Measurements from ENCODE around the gene ATP8A1. TPM values are rescaled to one million over a fixed set of nuclear protein-coding genes. Genes with fewer than 3 reads are reported as not detected.

The ATP8A1 gene
- total RNA-seq, 1 experiment from 2014 or later: 0.80 TPM

DNA sequence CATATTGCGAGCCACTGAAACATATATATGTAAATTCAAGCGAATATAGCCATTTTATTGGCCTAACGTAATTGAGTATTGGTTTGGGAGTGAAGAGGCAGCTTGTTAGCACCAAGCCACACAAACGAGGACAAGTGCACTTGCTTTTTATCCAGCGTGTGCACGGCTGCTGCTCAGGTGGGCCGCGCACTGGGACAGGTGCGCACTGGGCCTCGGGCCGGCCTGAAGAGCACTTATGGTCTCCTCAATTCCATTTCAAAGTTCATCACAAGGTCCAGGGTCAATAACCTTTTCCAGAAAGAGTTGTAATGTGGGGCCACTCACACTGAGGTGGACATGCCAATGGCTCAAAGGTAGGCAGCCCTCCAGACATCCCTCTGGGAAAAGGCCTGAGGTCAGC, 95.9 kb downstream of the ATP8A1 start:
- no peak for ATAC-seq
- ChIA-PET POLR2A (no interaction called here), CTCF (no interaction called here)
- no peaks in the 10 kb centered on the region for H3K4me1 ChIP-seq (ENCODE audit: control insufficient read depth, insufficient read depth, low read length)
- TF ChIP-seq, protein P1, sequence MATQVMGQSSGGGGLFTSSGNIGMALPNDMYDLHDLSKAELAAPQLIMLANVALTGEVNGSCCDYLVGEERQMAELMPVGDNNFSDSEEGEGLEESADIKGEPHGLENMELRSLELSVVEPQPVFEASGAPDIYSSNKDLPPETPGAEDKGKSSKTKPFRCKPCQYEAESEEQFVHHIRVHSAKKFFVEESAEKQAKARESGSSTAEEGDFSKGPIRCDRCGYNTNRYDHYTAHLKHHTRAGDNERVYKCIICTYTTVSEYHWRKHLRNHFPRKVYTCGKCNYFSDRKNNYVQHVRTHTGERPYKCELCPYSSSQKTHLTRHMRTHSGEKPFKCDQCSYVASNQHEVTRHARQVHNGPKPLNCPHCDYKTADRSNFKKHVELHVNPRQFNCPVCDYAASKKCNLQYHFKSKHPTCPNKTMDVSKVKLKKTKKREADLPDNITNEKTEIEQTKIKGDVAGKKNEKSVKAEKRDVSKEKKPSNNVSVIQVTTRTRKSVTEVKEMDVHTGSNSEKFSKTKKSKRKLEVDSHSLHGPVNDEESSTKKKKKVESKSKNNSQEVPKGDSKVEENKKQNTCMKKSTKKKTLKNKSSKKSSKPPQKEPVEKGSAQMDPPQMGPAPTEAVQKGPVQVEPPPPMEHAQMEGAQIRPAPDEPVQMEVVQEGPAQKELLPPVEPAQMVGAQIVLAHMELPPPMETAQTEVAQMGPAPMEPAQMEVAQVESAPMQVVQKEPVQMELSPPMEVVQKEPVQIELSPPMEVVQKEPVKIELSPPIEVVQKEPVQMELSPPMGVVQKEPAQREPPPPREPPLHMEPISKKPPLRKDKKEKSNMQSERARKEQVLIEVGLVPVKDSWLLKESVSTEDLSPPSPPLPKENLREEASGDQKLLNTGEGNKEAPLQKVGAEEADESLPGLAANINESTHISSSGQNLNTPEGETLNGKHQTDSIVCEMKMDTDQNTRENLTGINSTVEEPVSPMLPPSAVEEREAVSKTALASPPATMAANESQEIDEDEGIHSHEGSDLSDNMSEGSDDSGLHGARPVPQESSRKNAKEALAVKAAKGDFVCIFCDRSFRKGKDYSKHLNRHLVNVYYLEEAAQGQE (IDR thresholded peaks at IDR 0.05; ENCODE audit: insufficient read depth in 1 of 2, low read depth in 2 of 2, low read length in 1 of 2): no peak
- TF ChIP-seq SIN3A (IDR thresholded peaks at IDR 0.05; ENCODE audit: borderline replicate concordance, insufficient read depth, low read depth, low read length) (no peak), POLR2AphosphoS5 (IDR thresholded peaks at IDR 0.05; ENCODE audit: low read depth, low read length) (no peak), TCF7L2 (IDR thresholded peaks at IDR 0.05; ENCODE audit: low read depth, low read length) (no peak)
- TF ChIP-seq, protein P2, sequence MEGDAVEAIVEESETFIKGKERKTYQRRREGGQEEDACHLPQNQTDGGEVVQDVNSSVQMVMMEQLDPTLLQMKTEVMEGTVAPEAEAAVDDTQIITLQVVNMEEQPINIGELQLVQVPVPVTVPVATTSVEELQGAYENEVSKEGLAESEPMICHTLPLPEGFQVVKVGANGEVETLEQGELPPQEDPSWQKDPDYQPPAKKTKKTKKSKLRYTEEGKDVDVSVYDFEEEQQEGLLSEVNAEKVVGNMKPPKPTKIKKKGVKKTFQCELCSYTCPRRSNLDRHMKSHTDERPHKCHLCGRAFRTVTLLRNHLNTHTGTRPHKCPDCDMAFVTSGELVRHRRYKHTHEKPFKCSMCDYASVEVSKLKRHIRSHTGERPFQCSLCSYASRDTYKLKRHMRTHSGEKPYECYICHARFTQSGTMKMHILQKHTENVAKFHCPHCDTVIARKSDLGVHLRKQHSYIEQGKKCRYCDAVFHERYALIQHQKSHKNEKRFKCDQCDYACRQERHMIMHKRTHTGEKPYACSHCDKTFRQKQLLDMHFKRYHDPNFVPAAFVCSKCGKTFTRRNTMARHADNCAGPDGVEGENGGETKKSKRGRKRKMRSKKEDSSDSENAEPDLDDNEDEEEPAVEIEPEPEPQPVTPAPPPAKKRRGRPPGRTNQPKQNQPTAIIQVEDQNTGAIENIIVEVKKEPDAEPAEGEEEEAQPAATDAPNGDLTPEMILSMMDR (IDR thresholded peaks at IDR 0.05): no peak
- no TSS peak for BruUV-seq (replicated peaks)
- intact Hi-C loops (cut with micrococcal nuclease; ENCODE audit: unreplicated experiment): loop anchor here (10.0 kb wide), 1 partner anchor 214 kb away; no protein-coding TSS in a partner anchor
- no peaks in the 10 kb centered on the region for H3K27me3 ChIP-seq (ENCODE audit: control insufficient read depth, insufficient read depth, low read length)
- in situ Hi-C loops (cut with HindIII; ENCODE audit: low pct_unique_long_range_greater_than_20kb, low sequenced_read_pairs): no loop called here
- H3K27ac ChIP-seq (ENCODE audit: low read length): no peak overlapping the region
- no peaks in the 10 kb centered on the region for H3K9me3 ChIP-seq (ENCODE audit: control insufficient read depth, insufficient read depth, low read depth, low read length)
- no peak for DNase-seq (ENCODE audit: low read depth, low spot score)
- H3K4me3 ChIP-seq (ENCODE audit: low read depth in 2 of 2, low read length in 2 of 2): no peak overlapping the region
- H3K36me3 ChIP-seq (ENCODE audit: control insufficient read depth, insufficient read depth, low read length): no peaks in the 10 kb centered on the region

DNA sequence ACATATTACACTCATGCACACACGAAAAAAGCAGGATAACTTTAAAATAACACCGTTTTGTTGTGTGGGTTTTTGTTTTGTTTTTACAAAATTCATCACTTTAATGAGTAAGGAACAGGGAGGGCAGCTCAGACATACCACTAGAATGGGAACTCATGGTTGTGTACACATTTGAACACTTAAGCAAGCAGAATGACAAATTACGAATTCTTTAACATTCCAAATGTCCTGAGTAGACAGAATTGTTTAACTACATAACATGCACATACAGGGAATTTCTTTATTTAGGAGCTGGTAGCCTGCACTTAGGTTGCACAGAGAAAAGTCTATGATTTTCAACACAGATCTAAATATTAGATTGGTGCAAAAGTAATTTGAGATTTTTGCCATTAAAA, 96.4 kb downstream of the ATP8A1 start:
- no peak overlapping the region for H3K4me3 ChIP-seq (ENCODE audit: low read depth in 2 of 2, low read length in 2 of 2)
- no peaks in the 10 kb centered on the region for H3K4me1 ChIP-seq (ENCODE audit: control insufficient read depth, insufficient read depth, low read length)
- ChIA-PET CTCF (no interaction called here), POLR2A (interaction anchor here (0.6 kb wide), 1 partner anchor 802 kb away, joined by 7 read pairs; no protein-coding TSS in a partner anchor)
- intact Hi-C loops (cut with micrococcal nuclease; ENCODE audit: unreplicated experiment) (loop anchor here (10.0 kb wide), 1 partner anchor 214 kb away; no protein-coding TSS in a partner anchor), in situ Hi-C loops (cut with HindIII; ENCODE audit: low pct_unique_long_range_greater_than_20kb, low sequenced_read_pairs) (no loop called here)
- BruUV-seq (replicated peaks): no TSS peak
- DNase-seq (ENCODE audit: low read depth, low spot score) (no peak), ATAC-seq (no peak)
- no peaks in the 10 kb centered on the region for H3K27me3 ChIP-seq (ENCODE audit: control insufficient read depth, insufficient read depth, low read length)
- H3K27ac ChIP-seq (ENCODE audit: low read length): no peak overlapping the region
- no peaks in the 10 kb centered on the region for H3K9me3 ChIP-seq (ENCODE audit: control insufficient read depth, insufficient read depth, low read depth, low read length)
- TF ChIP-seq POLR2AphosphoS5 (IDR thresholded peaks at IDR 0.05; ENCODE audit: low read depth, low read length) (no peak), TCF7L2 (IDR thresholded peaks at IDR 0.05; ENCODE audit: low read depth, low read length) (no peak), SIN3A (IDR thresholded peaks at IDR 0.05; ENCODE audit: borderline replicate concordance, insufficient read depth, low read depth, low read length) (no peak)
- TF ChIP-seq, protein P2 (IDR thresholded peaks at IDR 0.05): no peak
- TF ChIP-seq, protein P1 (IDR thresholded peaks at IDR 0.05; ENCODE audit: insufficient read depth in 1 of 2, low read depth in 2 of 2, low read length in 1 of 2): no peak
- no peaks in the 10 kb centered on the region for H3K36me3 ChIP-seq (ENCODE audit: control insufficient read depth, insufficient read depth, low read length)
